Stimulated activated CD8-positive, alpha-beta memory T cell treated with anti-CD3 and anti-CD28 coated beads, Interleukin-4, amount 100 ng/mL, for 4 hours (primary cell): Measurements from ENCODE around the gene ANO4.
"Not testable (repeated sequence)": the region's sequence is repeated elsewhere in the genome, so short reads cannot be mapped to it uniquely, and the experiment has no call there.

Experiments used
- DNase-seq, 2 donors: peaks; one replicate each; pipeline ENCODE4 v3.0.0-alpha.2; 2020; ENCODE audit warnings: low read depth in 2 of 2, low spot score in 1 of 2

The ANO4 gene

DNA sequence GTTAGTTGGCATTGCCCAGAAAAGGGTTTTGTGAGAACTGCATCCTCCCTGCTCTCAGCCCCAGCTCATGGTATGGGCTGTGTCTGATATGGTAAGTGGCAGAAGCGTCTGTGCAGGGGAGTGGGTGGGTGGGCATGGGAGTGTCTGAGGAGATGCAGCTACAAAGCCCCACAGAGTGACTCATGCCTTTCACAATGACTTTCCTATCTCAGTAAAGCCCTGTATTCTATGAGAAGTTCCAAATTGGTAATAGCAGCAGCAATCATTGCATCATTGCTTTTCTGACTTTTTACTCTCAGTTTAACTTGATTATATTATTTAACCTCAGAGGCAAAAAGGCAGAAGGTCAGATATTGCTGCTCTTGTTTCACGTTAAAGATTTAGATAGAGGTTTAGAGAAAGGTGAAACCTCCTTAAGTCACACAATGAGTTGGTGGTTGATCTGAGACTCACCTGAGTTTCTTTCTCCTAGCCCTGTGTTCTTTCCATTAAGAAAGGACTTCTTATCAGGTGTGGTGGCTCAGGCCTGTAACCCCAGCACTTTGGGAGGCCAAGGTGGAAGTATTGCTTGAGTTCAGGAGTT lies 243.8 kb downstream of the ANO4 start:
- no peak for DNase-seq

DNA sequence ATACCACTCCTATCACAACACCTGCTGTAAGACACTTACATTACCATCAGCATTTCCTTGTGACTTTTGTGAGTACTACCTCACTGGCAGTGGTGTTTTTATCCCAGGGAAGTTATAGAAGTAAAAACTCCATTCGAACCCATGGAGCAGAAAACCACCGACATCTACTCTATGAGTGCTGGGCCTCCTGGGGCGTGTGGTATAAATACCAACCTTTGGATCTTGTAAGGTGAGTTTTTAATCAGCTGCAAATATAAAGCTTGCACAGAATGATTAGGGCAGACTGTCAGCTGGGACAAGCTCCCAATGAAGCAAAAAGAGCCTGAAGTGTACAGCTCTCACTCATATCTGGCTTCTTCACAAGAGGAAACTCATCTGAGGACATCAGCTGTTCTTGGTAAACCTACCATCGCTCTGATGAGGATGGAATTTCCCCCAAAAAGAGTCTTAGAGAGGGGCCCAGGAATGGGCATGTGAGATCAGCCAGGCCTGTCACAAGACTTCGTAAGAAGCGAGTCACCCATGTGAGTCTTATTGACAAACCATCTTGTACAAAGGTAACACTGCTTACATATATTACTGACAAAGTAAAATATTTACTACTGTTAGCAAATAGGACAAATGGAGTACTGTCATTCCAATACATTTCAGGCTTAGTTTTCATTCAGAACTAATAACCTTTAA lies 245.4 kb downstream of the ANO4 start:
- no peak for DNase-seq

DNA sequence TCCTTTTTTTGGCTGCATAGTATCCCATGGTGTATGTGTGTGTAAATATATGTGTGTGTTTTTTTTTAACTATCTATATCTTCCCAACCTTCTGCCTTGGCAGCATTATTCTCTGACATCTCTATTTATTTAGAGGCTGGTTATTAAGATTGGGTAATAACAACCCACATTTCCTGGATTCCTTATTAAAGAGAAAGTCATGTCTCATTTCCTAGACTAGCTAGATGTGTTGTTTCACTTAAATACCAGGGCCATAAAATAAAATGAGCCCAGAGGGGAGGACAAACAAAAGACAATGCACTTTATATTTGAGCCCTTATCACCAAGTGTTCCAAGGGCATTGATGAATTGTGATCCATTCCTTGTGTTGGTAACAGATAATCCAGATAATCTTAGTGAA lies 246.4 kb downstream of the ANO4 start:
- DNase-seq, result no peak

DNA sequence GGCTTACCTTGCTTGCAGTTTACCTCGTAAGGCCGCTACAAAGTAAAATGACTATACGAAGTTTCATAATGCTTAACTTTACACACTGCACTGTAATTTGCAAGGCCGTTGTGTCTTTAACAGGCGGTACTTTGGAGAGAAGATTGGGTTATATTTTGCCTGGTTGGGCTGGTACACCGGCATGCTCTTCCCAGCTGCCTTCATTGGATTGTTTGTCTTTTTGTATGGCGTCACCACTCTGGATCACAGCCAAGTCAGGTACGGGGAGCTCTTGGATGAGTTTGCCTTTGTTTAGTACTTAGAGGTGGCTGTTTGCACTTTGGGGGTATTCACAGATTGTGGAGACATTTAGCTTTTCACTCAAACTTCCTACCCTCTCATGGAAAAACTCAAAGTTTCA lies 247.6 kb downstream of the ANO4 start:
- no peak for DNase-seq

DNA sequence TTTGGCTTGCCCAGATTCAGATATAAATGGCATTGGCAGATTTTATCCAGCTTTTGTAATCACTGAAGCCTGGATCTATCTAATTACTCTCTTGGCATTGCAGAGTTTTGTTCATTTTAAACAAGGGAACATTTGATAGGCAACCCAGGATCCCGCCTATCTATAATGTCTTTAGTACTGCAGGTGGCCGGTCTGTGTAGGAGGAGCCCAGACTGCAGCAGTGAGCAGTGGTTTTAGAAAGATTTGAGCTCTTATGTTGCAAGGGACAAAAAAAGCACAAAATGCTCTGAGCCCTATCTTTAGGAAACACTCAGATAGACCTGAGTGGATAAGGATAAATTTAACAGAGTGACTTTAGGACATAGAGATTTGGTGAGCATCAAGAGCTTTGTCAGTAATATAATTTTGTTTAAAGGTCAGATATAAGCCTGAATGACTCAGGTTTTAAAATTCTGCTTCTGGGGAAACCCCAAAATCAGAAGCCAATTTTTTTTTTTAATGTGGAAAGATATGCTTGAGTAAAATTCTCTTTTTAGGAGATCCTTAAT lies 250.0 kb downstream of the ANO4 start:
- DNase-seq, result no peak

DNA sequence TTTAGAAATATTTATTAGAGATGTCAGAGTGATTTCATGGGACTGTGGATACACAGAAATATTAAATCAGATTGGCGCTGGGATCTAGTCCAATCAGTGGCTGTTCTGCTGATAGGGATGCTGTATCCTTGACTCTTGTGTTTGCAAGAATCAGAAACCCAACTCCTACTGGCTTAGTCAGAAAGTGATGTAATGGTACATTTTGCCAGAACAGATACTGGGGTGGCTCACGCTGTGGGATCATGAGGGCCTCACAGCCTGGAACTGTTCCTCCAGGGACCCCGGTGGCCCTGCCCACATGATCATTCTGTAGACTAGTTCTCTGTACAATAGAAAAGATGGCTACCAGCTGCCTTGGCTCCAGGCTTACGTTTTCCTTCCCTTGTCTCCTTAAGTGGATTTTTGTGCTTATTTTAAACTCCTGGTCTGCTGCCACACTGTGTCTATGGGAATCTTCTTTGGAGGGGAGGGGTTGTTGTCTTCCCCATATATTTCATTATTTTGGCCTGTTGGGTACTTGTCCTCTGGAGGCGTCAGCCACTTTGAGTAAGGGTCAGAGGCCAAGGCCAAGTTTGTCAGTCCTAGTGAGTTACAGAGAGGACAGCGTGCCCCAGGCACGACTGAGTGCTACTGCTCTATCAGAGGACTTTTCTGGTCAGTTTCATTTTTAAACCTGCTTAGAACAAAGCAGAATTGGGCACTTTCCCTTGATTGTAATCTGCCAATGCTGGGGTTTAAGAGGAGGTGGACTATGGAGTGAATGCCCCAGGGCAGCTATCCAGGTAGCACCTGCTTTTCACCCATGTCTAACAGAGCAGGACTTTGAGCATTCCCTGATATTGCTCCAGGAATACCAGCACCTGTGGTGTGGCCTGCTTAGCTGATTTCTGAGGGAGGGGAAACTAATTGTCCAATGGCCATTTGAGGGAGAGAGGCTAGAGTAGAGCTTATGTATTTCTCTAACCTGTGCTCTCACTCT lies 251.2 kb downstream of the ANO4 start:
- no peak for DNase-seq

DNA sequence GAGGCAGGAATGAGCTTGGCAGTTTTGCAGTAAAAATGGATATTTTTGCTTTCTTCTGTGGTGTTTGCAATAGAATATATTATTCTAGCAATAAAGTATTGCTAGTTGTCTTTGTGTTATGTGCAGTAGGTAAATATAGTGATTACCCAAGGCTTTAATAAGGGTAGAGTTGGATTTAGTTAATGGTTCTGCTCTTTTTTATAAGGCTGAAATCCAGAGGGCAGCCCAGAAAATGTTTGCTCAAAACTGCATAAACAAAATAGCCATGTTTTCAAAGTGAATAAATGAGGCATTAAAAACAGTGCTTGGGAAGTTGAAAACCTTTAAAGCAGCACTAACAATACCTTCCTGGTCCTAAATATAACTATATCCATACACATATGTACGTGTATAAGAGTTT lies 253.1 kb downstream of the ANO4 start:
- DNase-seq, result no peak

DNA sequence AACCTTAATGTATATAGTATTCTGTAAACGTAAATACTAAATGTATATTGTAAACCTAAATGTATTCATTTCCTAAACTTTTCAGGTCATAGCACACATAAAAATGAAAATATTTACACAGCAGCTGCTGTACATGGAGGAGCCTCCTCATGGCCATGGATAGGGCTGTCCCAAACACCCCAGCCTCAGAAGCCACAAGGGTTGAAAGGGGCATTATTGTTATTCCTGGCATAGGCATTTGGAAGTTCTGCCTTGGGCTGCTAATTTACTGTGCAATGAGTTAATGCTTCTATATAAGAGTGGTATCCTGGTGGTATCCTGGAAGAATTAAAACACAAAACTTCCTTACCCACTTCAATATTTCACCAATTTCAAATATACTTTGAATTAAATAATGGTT lies 256.1 kb downstream of the ANO4 start:
- no peak for DNase-seq

DNA sequence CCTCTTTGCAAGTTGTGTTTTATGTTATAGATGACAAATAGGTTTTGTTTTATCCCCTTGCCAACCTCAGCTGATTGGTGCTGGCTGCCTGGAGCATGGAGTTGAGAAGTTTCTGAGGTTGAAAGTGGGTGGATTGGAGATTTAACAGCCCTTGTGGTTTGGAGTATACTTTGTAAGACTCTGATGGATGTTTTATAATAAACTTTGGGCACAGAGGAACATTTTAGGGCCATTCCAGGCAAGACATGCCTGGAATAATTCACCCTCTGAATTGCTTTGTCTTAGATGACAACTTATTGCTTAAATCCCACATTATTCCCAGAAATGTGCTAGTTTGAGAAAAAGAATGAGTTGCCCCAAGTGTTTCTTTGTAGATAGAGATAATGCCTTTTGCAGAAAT lies 256.6 kb downstream of the ANO4 start:
- DNase-seq, result no peak

DNA sequence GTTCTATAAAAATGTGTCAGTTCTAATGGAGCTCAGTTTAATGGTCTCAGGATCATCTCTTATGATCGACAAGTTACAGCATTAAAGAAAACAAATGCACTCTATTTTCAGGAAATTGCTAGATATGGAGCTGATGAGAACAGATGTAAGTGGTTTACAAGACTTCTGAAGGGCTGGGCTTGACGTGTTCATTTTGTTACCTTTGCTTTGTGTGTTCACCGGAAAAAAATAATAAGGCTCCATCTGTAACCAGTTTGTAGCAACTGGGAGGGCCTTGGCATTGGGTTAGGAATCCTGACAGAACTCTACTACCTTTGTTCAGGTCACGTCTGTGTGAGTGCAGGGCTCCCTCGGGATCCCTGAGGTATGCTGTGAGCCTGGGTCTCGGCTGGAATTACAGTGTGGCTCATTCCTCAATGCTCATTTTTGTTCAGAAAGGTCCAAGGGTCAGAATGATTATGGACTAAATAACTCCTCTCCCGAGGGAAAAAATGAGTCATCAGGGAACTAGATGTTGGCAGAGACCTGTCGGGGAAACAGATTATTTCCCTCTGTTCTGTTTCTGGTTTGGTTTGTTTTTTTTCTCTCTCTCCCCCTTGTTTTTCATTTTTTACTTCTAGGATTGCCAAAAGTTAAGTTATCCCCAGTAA lies 257.4 kb downstream of the ANO4 start:
- DNase-seq, result no peak

DNA sequence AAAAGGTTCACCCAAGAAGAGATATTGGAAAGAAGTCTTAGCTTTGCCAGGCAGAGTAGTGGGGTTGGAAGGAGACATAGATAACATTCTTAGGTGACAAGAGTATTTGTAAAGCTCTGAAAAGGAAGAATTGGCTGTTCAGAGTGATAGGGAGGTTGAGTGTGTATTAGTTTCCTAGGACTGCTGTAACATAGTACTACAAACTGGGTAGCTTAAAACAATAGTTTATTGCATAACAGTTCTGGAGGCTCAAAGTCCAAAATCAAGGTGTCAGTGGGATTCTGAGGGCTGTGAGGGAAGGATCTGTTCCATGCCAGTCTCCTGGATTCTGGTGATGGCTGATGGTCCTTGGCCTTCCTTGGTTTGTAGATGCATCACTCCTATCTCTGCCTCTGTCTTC lies 258.6 kb downstream of the ANO4 start:
- DNase-seq, result no peak

DNA sequence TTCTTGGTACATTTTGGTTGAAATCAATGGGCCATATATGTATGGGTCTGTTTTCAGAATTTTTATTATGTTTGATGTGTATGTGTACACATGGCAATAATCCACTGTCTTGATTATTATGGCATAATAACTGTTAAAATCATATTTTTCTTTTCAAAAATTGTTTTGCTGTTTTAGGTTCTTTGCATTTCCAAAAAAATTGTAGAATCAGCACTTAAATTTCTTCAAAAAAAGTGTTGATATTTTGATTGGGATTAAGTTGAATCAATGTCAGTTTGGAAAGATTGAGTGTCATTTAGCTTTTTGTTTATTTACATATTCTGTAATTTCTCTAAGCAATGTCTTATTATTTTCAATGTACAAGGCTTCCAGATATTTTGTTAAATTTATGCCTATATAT lies 261.4 kb downstream of the ANO4 start:
- DNase-seq, result no peak

DNA sequence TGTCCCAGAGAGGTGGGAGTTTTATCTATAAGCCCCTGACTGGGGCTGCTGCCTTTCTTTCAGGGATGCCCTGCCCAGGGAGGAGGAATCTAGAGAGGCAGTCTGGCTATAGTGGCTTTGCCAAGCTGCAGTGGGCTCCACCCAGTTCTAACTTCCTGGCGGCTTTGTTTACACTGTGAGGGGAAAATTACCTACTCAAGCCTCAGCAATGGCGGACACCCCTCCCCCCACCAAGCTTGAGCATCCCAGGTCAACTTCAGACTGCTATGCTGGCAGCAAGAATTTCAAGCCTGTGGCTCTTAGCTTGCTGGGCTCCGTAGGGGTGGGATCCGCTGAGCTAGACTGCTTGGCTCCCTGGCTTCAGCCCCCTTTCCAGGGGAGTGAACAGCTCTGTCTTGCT lies 267.9 kb downstream of the ANO4 start:
- DNase-seq, result not testable (repeated sequence)

DNA sequence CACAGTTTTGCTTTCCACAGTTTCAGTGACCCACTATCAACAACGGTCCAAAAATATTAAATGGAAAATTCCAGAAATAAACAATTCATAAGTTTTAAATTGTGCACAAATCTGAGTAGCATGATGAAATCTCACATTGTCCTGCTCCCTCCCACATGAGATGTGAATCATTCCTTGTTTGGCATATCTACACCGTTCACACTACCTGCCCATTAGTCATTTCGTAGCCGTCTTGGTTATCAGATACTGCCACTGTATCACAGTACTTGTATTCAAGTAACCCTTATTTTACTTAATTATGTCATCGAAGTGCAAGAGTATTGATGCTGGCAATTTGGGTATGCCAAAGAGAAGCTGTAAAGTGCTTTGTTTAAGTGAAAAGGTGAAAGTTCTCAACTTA lies 270.1 kb downstream of the ANO4 start:
- no peak for DNase-seq

DNA sequence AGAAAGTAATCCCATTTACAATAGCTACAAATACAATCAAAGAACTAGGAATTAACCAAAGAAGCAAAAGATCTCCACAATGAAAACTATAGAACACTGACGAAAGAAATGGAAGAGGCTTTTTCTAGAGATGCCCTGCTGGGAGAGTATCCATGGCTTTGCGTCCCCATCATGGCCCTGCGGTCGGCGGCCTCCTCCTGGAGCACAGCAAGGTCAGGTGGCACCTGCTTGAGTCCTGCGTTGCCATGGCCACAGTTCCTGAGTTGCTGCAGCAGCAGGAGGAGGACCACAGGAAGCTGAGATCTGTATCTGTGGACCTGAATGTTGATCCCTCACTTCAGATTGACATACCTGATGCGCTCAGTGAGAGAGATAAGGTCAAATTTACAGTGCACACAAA lies 271.9 kb downstream of the ANO4 start:
- DNase-seq, result no peak

DNA sequence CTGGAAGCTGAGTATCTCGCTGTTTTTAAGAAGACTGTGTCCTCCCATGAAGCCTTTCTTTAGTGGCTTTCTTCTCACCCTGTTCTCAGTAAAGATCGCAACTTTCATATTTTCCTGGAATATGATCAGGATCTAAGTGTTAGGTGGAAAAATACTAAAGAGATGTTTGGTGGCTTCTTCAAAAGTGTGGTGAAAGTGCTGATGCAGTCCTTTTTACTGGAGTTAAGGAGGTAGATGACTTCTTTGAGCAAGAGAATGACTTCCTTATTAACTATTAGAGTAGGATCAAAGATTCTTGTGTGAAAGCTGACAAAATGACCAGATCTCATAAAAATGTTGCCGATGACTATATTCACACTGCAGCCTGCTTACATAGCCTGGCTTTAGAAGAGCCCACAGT lies 273.8 kb downstream of the ANO4 start:
- no peak for DNase-seq

DNA sequence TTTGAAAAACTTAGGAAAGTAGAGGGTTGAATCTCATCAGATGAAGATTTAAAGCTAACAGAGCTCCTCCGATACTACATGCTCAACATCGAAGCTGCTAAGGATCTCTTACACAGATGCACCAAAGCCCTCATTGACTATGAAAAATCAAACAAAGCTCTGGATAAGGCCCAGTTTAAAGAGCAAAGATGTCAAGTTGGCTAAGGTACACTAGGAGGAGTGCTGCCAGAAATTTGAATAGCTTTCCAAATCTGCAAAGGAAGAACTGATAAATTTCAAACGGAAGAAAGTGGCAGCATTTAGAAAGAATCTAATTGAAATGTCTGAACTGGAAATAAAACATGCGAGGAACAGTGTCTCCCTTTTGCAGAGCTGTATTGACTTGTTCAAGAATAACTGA lies 274.3 kb downstream of the ANO4 start:
- DNase-seq, result no peak

DNA sequence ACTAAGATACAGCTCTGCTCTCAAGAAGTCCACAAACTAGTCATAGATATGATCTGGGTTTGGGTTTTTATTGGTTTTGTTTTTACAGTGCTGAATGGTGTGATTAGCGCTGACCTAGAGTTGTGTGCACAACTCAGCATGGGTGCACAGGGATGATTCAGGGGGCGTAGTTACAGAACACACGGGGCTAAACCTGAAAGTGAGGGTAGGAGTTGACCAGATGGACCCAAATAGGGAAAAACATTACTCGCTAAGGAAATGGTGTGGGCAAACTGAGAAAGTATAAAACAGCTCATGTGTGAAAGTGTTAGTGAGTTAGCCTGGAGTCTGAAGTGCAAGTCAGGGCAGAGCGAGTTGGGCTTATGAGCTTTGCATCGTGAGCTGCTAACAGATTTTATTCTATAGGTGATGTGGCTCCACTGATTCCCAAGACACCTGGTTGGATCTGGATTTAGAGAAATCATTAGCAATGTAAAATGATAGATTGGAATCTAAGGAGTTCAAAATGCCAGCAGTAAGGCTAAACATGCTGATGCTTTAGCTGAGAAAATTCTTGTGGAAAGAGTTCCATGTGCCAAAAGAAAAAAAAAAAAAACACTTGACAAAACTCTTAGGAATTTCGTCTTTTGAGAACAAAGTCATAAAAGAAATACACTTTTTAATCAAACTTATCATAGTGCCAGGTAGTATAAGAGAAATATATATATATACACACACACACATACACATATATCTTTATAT lies 280.5 kb downstream of the ANO4 start:
- no peak for DNase-seq

DNA sequence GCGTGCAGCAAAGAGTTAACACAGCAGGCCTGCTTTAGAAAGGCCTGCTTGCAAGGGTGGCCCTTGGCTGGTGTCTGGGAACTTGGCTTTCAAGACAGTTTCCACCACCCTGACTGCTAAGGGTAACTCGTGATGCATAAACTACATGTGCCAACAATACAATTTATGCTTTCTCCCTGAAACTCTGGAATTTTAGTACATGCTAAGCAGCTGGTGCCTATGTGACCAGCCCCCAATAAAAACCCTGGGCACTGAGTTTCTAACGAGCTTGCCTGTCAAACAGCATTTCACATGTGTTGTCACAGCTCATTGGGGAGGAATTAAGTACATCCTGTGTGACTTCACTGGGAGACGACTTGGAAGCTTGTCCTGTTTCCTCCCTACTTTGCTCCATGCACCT lies 282.3 kb downstream of the ANO4 start:
- no peak for DNase-seq

DNA sequence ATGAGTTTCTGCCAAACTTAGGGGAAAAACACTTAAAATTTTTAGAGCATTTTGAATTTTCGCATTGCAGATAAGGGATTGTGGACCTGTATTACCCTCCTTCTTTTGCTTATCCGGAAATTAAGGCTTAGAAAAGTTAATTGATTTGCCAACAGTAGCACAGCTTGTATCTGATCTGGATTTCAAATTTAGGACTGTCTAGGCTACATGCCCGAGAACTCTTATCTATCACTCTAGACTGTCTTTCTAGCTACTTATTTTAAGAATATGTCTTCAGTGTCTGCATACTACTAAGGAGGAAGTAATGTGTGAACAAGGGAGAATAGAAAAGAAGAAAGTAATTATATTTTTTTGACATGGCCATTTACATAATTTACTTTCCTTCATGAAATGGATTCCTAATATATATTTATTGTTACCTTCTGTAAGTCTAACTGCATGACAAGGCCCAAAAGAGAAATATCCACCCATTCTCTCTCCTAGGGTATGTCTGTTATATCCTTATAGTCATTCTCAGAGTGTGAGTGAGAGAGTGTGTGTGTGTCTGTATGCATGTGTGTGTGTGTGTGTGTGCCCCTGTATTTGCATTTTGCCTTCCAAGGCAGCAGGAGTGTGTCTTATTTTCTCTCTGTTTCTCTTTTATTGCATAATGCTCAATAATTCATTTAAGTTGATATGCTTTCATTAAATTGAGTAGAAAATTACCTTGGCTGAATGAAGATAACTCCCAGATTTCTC lies 283.4 kb downstream of the ANO4 start:
- DNase-seq, result no peak
